Endodermal cell (in vitro differentiated cells): ENCODE data around the gene ADSL. TPM values are rescaled to one million over a fixed set of nuclear protein-coding genes. Genes with fewer than 3 reads are reported as not detected.
A peak's percentile ranks its signal among the peaks of the same experiment; 100 is the strongest.

Experiments
- DNase-seq: peaks from one replicate; pipeline ENCODE4 v3.0.0-alpha.2; 2017
- H3K27ac ChIP-seq: 2 replicates; pipeline ENCODE4 v1.5.1; 2013; ENCODE audit warnings: mild to moderate bottlenecking, low read depth, low read length, moderate library complexity
- H3K27me3 ChIP-seq: 2 replicates; pipeline ENCODE4 v1.6.1; 2013; ENCODE audit warnings: mild to moderate bottlenecking, low read length, moderate library complexity; ENCODE audit not compliant: insufficient read depth, control insufficient read depth, poor library complexity, severe bottlenecking
- H3K36me3 ChIP-seq: 2 replicates; pipeline ENCODE4 v1.7.0; 2013; ENCODE audit warnings: mild to moderate bottlenecking, low read length, moderate library complexity; ENCODE audit not compliant: control insufficient read depth, insufficient read depth
- H3K4me1 ChIP-seq: one replicate; pipeline ENCODE4 v1.7.0; 2013; ENCODE audit warnings: low read length; ENCODE audit not compliant: control insufficient read depth, insufficient read depth
- H3K4me3 ChIP-seq: 2 replicates; pipeline ENCODE4 v1.5.1; 2013; ENCODE audit warnings: mild to moderate bottlenecking, low read length, moderate library complexity
- H3K9ac ChIP-seq: 2 replicates; pipeline ENCODE4 v1.6.1; 2013; ENCODE audit warnings: mild to moderate bottlenecking, low read length, moderate library complexity; ENCODE audit not compliant: poor library complexity, severe bottlenecking; ENCODE audit errors: extremely low read depth
- H3K9me3 ChIP-seq: 2 replicates; pipeline ENCODE4 v1.6.1; 2013; ENCODE audit warnings: mild to moderate bottlenecking, low read length, moderate library complexity; ENCODE audit not compliant: control insufficient read depth
- H3K27ac Mint-ChIP-seq: 2 replicates; pipeline ENCODE4 v1.8.0; 2020; ENCODE audit warnings: mixed read lengths
- H3K27me3 Mint-ChIP-seq: 2 replicates; pipeline ENCODE4 v1.8.0; 2021; ENCODE audit warnings: mild to moderate bottlenecking, mixed read lengths; ENCODE audit not compliant: insufficient read depth
- H3K36me3 Mint-ChIP-seq: 2 replicates; pipeline ENCODE4 v1.8.0; 2020; ENCODE audit warnings: low read depth, mixed read lengths
- H3K4me1 Mint-ChIP-seq: 2 replicates; pipeline ENCODE4 v1.8.0; 2020; ENCODE audit warnings: mixed read lengths
- H3K4me3 Mint-ChIP-seq: 2 replicates; pipeline ENCODE4 v1.8.0; 2020; ENCODE audit warnings: mild to moderate bottlenecking, moderate library complexity, mixed read lengths
- H3K9me3 Mint-ChIP-seq: 2 replicates; pipeline ENCODE4 v1.8.0; 2020; ENCODE audit warnings: mild to moderate bottlenecking, mixed read lengths
- WGBS, 2 experiments: methylation state at CpG; one replicate each; pipeline versions ENCODE4 v1.1.5 to v1.1.7; 2013; ENCODE audit warnings: missing lambda C conversion rate in 2 of 2, mixed read lengths in 1 of 2; ENCODE audit not compliant: insufficient coverage in 1 of 2, insufficient read length in 1 of 2; 5-methylcytosine and 5-hydroxymethylcytosine counted together
- total RNA-seq, 2 donors: library from RNA; stranded (reverse); fragmentation: NEBNext Ultra II Directional in 1 of 2; extraction: Animal tissue kit (Norgen Biotek cat#: 25700) in 1 of 2; gene quantifications; 2 replicates in 1 of 2; 3 replicates in 1 of 2; pipeline ENCODE4 v1.2.1, GENCODE V29; 2021
- TF ChIP-seq, protein P1 (sequence below): fragments of 200-600 bp; sonication (generic); conservative IDR thresholded peaks from 2 replicates; pipeline ENCODE4 v1.5.0; 2021; ENCODE audit warnings: antibody characterized with exemption, mild to moderate bottlenecking

ADSL gene
- total RNA-seq, 2 donors from 2014 or later: 107 to 118 TPM

DNA sequence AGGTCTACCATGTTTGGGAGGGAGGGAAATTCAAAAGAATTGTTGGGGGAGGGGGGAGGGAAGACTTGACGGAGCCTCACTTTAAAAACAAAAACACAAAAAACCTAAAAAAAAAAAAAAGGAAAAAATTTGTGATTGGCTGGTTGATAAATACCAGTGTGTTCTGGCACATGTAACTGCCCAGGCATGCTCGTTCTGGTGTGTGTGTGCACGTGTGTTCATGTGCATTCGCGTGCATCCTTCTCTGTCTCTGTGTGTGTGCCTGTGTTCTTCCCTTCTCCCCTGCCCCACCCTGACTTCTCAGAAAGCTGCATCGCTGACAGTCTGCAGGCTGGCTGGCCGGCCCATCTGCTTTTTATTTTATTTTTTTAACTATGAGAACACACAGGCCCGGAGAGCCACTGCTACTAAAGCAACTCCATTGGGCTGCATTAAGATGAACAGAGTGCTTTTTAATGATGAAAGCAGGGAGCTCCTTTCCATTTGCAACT lies 22.6 kb upstream of the ADSL start:
- H3K9ac ChIP-seq: no peak overlapping the region
- peak overlapping the region; percentile 17 for H3K27ac Mint-ChIP-seq
- H3K4me1 ChIP-seq: peaks cover 18% of the 10 kb centered on the region
- 73 to 97% methylated on average over 2 to 7 of the region's 8 CpGs for WGBS, 2 experiments
- peaks cover 39% of the 10 kb centered on the region for H3K4me1 Mint-ChIP-seq
- H3K36me3 ChIP-seq: peaks cover 35% of the 10 kb centered on the region
- H3K4me3 Mint-ChIP-seq: no peak overlapping the region
- H3K27ac ChIP-seq: no peak overlapping the region
- H3K27me3 Mint-ChIP-seq: no peaks in the 10 kb centered on the region
- H3K4me3 ChIP-seq: no peak overlapping the region
- no peaks in the 10 kb centered on the region for H3K27me3 ChIP-seq
- peak; percentile 26 for DNase-seq
- peaks cover 42% of the 10 kb centered on the region for H3K36me3 Mint-ChIP-seq
- H3K9me3 ChIP-seq: no peaks in the 10 kb centered on the region
- TF ChIP-seq, protein P1, sequence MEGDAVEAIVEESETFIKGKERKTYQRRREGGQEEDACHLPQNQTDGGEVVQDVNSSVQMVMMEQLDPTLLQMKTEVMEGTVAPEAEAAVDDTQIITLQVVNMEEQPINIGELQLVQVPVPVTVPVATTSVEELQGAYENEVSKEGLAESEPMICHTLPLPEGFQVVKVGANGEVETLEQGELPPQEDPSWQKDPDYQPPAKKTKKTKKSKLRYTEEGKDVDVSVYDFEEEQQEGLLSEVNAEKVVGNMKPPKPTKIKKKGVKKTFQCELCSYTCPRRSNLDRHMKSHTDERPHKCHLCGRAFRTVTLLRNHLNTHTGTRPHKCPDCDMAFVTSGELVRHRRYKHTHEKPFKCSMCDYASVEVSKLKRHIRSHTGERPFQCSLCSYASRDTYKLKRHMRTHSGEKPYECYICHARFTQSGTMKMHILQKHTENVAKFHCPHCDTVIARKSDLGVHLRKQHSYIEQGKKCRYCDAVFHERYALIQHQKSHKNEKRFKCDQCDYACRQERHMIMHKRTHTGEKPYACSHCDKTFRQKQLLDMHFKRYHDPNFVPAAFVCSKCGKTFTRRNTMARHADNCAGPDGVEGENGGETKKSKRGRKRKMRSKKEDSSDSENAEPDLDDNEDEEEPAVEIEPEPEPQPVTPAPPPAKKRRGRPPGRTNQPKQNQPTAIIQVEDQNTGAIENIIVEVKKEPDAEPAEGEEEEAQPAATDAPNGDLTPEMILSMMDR: no peak
- H3K9me3 Mint-ChIP-seq: no peaks in the 10 kb centered on the region

DNA sequence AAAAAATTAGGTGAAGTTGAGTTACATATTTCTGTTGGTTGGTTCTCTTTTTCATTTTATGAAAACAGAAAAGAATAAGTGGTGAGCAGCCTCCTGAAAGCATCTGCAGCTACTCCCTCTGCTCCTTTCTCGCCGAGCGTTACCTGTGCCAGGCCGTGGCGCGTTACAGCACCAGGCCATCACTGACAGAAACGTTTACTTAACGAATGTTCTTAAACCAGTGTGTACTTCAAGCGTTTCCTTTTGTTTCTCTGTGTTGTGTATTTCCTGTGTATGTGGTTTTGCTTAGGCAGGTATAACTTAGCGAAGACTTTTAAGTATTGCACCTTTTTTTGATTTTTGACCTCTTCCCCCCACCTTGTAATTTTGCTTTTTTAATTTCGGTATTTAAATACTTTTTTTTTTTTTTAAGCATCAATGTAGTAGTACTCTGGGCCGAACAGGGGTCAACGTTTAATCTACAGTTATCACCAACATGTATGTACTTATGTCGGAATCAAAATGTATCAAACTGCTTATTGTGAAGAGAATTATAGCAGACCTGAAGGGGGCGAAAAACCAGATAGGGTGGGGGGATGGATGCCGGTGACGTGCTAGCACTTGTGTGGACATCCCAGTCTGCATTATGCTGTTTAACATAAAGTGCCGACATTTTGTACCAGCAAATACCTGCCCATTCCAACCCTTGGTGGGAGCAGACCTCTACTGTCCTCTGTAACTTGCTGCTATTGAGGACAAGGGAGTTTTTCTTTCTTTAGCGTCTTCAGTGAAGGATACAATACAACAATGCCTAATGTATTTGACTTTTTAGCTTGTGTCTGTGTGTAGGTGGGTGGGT lies 21.6 kb upstream of the ADSL start:
- WGBS, 2 experiments: 96% methylated on average over 11 to 18 of the region's 19 CpGs
- Histone ChIP-seq H3K9me3 (no peaks in the 10 kb centered on the region), H3K4me1 (peaks cover 18% of the 10 kb centered on the region), H3K4me3 (no peak overlapping the region), H3K36me3 (peaks cover 38% of the 10 kb centered on the region), H3K27ac (no peak overlapping the region), H3K27me3 (no peaks in the 10 kb centered on the region), H3K9ac (no peak overlapping the region)
- Mint-ChIP-seq H3K27ac (peak overlapping the region; percentile 60), H3K36me3 (peaks cover 40% of the 10 kb centered on the region), H3K4me3 (no peak overlapping the region), H3K4me1 (peaks cover 49% of the 10 kb centered on the region), H3K9me3 (no peaks in the 10 kb centered on the region), H3K27me3 (no peaks in the 10 kb centered on the region)
- TF ChIP-seq, protein P1: no peak
- DNase-seq: peak; percentile 34

DNA sequence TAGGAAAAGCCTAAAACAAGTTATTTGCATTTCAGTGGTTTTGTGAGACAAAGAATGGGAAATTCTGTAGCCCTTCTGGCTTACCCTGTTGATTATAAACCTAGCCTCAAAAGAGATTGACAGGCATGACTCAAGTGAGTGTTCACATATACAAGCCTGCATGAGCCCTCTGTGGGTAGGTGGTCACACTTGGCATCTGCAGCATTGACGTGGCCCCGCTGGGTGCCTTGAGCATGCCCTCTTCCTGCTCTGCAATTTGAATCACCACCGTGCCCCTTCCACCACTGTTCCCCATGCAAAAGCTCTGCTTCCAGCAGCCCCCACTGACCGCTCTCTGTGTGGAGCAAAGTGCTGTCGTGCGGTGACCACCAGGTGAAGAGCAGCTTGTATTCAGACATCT lies 21.0 kb upstream of the ADSL start:
- Histone ChIP-seq H3K4me3 (no peak overlapping the region), H3K27me3 (no peaks in the 10 kb centered on the region), H3K4me1 (peaks cover 18% of the 10 kb centered on the region), H3K9me3 (no peaks in the 10 kb centered on the region), H3K27ac (no peak overlapping the region), H3K9ac (no peak overlapping the region), H3K36me3 (peaks cover 38% of the 10 kb centered on the region)
- Mint-ChIP-seq H3K4me3 (no peak overlapping the region), H3K27me3 (no peaks in the 10 kb centered on the region), H3K27ac (peak overlapping the region; percentile 60), H3K4me1 (peaks cover 54% of the 10 kb centered on the region), H3K9me3 (no peaks in the 10 kb centered on the region), H3K36me3 (peaks cover 42% of the 10 kb centered on the region)
- 94 to 100% methylated on average over 4 to 6 of the region's 6 CpGs for WGBS, 2 experiments
- TF ChIP-seq, protein P1: peak; percentile 19
- DNase-seq: peak; percentile 61
